HG02852 (cell line): ENCODE results near the gene WDR90.
"Not testable (repeated sequence)": the region's sequence is repeated elsewhere in the genome, so short reads cannot be mapped to it uniquely, and the experiment has no call there.

ENCODE experiments used
- ATAC-seq: cut with Tn5 transposase; IDR thresholded peaks from one replicate; pipeline ENCODE4 v1.9.1; 2021; ENCODE audit warnings: mild to moderate bottlenecking, moderate library complexity; ENCODE audit not compliant: unreplicated experiment

WDR90 gene

GRCh38 chr16:704552-705380 lies 55.6 kb downstream of the WDR90 start:
- ATAC-seq, result no peak

GRCh38 chr16:705431-706188 lies 56.4 kb downstream of the WDR90 start, which contains the start of gene FBXL16:
FBXL16 (minus strand) TSS chr16:705801; CDS start chr16:697405, 8,396 bp downstream.
- ATAC-seq, result no peak

- no peak for ATAC-seq
These were observed 57.3 kb downstream of the WDR90 start for GRCh38 chr16:706189-707061.

GRCh38 chr16:707062-707538 lies 57.9 kb downstream of the WDR90 start:
- ATAC-seq, result no peak

- no peak for ATAC-seq
These were observed 58.9 kb downstream of the WDR90 start for GRCh38 chr16:708019-708418.

- ATAC-seq, result no peak
These were observed 59.8 kb downstream of the WDR90 start for GRCh38 chr16:708959-709358.

- ATAC-seq, result no peak
These were observed 60.7 kb downstream of the WDR90 start for GRCh38 chr16:709566-710499.

- ATAC-seq, result no peak
These were observed 61.4 kb downstream of the WDR90 start for GRCh38 chr16:710500-711075.

GRCh38 chr16:711084-711483 lies 61.9 kb downstream of the WDR90 start:
- ATAC-seq, result no peak

- ATAC-seq, result no peak
These were observed 62.6 kb downstream of the WDR90 start for GRCh38 chr16:711548-712320.

- ATAC-seq, result not testable (repeated sequence)
These were observed 63.6 kb downstream of the WDR90 start for GRCh38 chr16:712740-713250.

- ATAC-seq, result no peak
These were observed 64.9 kb downstream of the WDR90 start for GRCh38 chr16:714079-714478.

- peak; percentile 66 for ATAC-seq
These were observed 65.7 kb downstream of the WDR90 start, which contains the start of gene METRN for GRCh38 chr16:714558-715476. METRN (plus strand) TSS chr16:715118; CDS start chr16:715290, 172 bp downstream.

- peak; percentile 23 for ATAC-seq
These were observed 66.5 kb downstream of the WDR90 start for GRCh38 chr16:715477-716199.

GRCh38 chr16:716200-716568 lies 67.0 kb downstream of the WDR90 start:
- ATAC-seq, result no peak

- ATAC-seq, result no peak
These were observed 67.7 kb downstream of the WDR90 start for GRCh38 chr16:716768-717325.
